H1 (cell line): ENCODE results near the gene UFSP2. TPM values are rescaled to one million over a fixed set of nuclear protein-coding genes. Genes with fewer than 3 reads are reported as not detected.

Experiments used
- BCL11A ChIP-seq, 2 experiments: IDR thresholded peaks; one replicate each; pipeline ENCODE4 v1.6.1; 2011; ENCODE audit warnings: low read depth in 2 of 2, low read length in 2 of 2, mild to moderate bottlenecking in 2 of 2
- CBX5 ChIP-seq: fragments of 300-800, 300-1000 bp; sonication (generic); IDR thresholded peaks from 2 replicates; pipeline ENCODE4 v1.7.1; 2016; ENCODE audit warnings: antibody characterized with exemption, low read length, low read depth
- CHD2 ChIP-seq: IDR thresholded peaks from 2 replicates; pipeline ENCODE4 v1.6.1; 2012; ENCODE audit warnings: low read length, improper control_type of control experiment
- CREB1 ChIP-seq: IDR thresholded peaks from 2 replicates; pipeline ENCODE4 v1.6.1; 2012; ENCODE audit warnings: inconsistent platforms
- EZH2 ChIP-seq: fragments of 200-600 bp; sonication (generic); IDR thresholded peaks from 2 replicates; pipeline ENCODE4 v1.7.1; 2012; ENCODE audit warnings: low read depth, mild to moderate bottlenecking, moderate library complexity, low read length, inconsistent platforms; ENCODE audit not compliant: severe bottlenecking
- JUN ChIP-seq: IDR thresholded peaks from 2 replicates; pipeline ENCODE4 v1.6.1; 2011; ENCODE audit warnings: low read depth, mild to moderate bottlenecking, improper control_type of control experiment, low read length
- JUND ChIP-seq: IDR thresholded peaks from 2 replicates; pipeline ENCODE4 v1.6.1; 2011; ENCODE audit warnings: mild to moderate bottlenecking, improper control_type of control experiment, low read length
- NANOG ChIP-seq: IDR thresholded peaks from 2 replicates; pipeline ENCODE4 v1.6.1; 2011; ENCODE audit warnings: low read length, low read depth, mild to moderate bottlenecking, inconsistent platforms; ENCODE audit not compliant: insufficient read depth, poor library complexity, severe bottlenecking
- RAD21 ChIP-seq, 2 experiments: IDR thresholded peaks in 1 of 2; conservative IDR thresholded peaks in 1 of 2; 2 replicates each; pipeline ENCODE4 v1.6.1; 2011; ENCODE audit warnings: low read depth in 2 of 2, low read length in 2 of 2, improper control_type of control experiment in 1 of 2, inconsistent platforms in 1 of 2, mild to moderate bottlenecking in 1 of 2, moderate library complexity in 1 of 2
- polyA plus RNA-seq, 7 experiments: library from polyadenylated mRNA; depleted of rRNA in 3 of 7; stranded (reverse) in 5 of 7; unstranded in 2 of 7; fragments of >200 nt in 5 of 7; fragments of 200-250 nt in 2 of 7; gene quantifications; 1 replicate in 5 of 7; 2 replicates in 1 of 7; 4 replicates in 1 of 7; pipeline versions ENCODE4 v1.2.1 to v1.2.3, GENCODE V29; 2011 to 2013; ENCODE audit warnings: missing spikeins in 2 of 7, mixed read lengths in 2 of 7
- total RNA-seq: library from RNA; stranded (reverse); fragmentation: NEBNext Ultra II Directional; extraction: Animal tissue kit (Norgen Biotek cat#: 25700); gene quantifications from 2 replicates; pipeline ENCODE4 v1.2.1, GENCODE V29; 2021

UFSP2 gene
- total and polyA plus RNA-seq, 2 of the 8 experiments (the other 6 are each of a cell fraction or from before 2014, with no cell fraction given), result 22.9 to 26.0 TPM

DNA sequence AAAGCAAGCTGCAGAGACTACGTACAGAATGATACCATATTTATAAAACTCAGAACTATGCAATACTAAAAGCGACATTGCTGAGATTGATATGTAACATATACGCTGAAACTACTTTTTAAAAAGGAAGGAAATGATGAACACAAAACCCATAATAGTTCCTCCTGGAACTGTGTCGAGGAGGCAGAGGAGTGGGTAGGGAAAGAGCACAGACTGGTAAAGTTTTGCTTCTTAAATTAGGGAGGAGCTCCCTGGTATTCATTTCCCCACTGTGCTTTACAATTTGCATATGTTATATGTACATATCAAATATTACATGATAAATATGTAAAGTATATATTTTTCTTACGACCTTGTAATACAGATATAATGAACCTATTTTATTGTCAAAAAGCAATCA is 13.9 kb downstream of the UFSP2 start (continued):
- TF ChIP-seq CBX5 (no peak), EZH2 (no peak), JUN (no peak), CHD2 (no peak), CREB1 (no peak), NANOG (no peak), BCL11A (IDR thresholded peaks at IDR 0.05; ENCODE audit: low read depth in 2 of 2, low read length in 2 of 2) (no peak), JUND (no peak), RAD21 (IDR thresholded peaks at IDR 0.05 in 1 of 2, conservative IDR thresholded peaks at IDR 0.05 in 1 of 2; ENCODE audit: low read depth in 2 of 2, low read length in 2 of 2) (no peak)
